CD4-positive, alpha-beta T cell treated with Interleukin-15 for 4 hours (primary cell): ENCODE measurements around the gene NTN3.
"Not testable (repeated sequence)": the region's sequence is repeated elsewhere in the genome, so short reads cannot be mapped to it uniquely, and the experiment has no call there.

Experiments used
- DNase-seq: peaks from one replicate; pipeline ENCODE4 v3.0.0-alpha.2; 2020; ENCODE audit warnings: low spot score

The NTN3 gene

DNA sequence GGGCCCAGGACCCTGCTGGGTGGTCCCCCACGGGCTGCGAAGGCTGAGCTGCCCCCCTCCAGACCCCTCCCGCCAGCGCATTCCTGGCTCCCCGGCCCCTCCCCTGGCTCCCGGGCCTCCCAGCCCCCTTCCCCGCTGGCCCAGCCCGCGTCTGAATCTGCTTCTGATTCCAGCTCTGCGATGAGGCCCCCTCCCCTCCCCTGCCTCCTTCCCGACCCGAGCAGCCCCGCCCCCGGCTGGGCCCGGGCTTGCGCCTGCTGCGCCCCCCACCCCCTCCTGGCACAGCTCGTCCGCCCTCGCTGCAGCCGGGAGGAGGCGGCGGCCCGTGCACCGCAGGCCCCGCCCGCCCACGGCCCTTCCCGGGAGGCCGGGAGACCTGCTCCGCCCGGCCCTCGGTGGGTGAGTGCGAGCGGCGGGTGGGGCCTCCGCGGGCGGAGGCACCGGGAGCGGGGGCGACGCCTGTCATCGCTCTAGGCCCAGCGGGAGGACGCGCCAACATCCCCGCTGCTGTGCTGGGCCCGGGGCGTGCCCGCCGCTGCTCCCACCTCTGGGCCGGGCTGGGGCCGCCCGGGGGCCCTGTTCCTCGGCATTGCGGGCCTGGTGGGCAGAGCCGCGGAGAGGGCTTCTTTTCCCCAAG lies at the start of gene NTN3:
Gene NTN3, plus strand, starts transcription at position 282 of the 637 bp plus-strand sequence. CDS start 405 bp downstream, outside the sequence.
- no peak for DNase-seq

DNA sequence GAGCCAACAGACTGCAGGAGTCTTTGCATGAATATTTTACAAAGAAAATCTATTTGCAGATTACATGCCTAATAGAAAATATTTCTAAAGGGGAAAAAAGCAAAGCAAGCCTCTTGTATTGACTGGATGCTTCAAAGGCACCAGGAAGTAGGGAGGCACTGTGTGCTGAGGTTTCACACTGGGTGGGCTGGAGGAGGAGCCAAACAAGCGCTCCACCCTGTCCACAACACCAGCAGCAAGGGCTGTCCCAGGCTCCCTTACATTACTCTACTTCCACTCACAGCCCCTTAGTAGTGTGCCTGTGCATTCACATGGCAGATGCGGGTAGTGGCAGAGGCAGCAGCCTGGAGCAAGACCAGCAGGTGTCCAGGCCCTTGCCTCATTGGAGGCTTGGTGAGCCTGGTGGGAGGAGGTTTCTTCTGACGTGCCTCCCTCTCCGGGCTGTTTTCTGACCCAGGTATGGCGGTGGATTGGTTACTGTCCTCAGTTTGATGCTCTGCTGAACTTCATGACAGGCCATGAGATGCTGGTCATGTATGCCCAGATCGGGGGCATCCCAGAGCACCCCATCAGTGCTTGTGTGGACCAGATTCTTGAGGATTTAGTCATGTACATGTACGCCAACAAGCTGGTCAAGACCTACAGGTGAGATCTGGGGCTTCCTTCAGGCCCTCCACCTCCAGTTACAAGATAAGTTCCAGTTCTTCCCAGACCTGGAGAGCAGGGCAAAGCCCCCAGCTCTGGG lies 48.8 kb upstream of the NTN3 start:
- no peak for DNase-seq

DNA sequence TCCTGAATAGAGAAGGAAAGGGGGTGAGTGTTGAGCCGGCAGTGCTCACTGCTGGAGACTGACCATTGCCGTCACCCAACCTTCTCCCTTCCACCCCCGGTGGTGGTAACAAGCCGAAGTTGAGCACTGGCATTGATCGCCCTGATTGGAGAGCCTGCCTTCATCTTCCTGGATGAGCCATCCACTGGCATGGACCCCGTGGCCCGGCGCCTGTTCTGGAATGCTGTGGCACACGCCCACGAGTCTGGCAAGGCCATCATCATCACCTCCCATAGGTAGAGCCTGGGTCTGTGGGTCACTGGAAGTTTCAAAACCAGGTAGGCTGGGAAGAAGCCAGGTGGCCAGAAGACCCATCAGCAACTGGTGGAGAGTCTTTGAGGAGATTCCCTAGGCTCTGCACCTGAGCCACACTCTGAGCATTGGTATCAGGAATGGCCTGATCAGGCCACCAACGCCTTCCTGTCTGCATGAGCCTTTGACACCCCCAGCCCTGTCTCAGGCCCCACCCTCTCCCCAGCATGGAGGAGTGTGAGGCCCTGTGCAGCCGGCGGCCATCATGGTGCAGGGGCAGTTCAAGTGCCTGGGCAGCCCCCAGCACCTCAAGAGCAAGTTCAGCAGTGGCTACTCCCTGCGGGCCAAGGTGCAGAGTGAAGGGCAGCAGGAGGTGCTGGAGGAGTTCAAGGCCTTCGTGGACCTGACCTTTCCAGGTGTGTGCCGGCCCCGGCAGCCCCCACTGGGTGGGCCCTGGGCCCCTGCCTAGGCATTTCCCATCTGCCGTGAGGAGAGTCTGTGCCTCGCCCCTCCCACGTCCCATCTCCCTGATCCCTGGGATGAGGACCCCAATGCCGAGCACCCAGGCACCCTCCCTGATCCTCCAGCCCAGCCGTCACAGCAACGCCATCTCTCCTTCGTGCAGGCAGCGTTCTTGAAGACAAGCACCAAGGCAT lies 46.8 kb upstream of the NTN3 start:
- no peak for DNase-seq

DNA sequence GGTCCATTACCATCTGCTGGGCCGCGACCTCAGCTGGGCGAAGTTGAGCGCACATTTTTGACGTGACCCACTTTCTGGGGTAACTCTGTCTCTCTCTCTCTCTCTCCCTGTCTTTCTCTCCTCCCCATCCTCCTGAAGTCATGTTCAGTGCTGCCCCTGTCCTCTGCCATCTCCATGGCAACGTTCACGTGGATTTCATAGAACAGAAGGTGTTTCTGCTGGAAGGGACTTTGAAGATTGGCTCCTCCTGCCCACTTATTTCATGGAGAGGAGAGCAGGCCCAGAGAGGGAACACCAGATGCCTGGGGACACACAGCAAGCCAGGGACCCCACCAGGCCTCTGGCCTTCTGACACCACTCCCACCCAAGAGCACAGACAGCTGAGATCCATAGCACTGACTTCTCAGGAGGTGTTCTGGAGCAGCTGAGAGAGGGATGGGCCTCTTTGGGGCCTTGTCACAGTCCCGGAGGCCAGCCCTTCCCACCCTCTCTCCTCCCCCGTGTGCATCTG lies 46.0 kb upstream of the NTN3 start:
- no peak for DNase-seq

DNA sequence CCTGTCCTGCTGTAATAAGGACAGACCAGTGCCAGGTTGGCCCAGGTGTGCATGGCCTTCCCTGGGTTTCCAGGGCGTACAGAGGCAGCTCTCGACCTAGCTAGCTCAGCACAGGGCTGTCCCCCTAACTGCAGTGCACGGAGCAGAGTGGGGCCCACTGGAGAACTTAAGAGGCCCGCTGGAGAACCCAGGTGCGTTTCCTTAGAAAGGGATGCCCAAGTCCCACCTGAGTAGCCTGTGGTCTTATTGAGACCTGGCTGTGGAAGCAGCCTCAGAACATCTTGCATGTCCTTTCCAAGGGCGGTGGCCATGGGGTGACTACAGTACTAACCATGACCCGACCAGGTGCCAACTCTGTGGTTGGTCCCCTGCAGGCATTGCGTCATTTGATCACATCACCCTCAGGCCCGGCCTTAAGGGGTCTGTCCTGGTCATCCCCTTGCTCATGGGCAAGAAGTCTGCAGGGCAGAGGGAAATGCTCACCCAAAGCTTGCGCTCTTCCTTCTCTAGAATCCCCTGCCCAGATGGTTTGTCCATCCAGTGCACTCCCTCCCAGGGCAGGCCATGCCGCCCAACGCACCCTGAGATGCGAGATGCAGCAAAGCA lies 45.2 kb upstream of the NTN3 start:
- DNase-seq, result no peak

DNA sequence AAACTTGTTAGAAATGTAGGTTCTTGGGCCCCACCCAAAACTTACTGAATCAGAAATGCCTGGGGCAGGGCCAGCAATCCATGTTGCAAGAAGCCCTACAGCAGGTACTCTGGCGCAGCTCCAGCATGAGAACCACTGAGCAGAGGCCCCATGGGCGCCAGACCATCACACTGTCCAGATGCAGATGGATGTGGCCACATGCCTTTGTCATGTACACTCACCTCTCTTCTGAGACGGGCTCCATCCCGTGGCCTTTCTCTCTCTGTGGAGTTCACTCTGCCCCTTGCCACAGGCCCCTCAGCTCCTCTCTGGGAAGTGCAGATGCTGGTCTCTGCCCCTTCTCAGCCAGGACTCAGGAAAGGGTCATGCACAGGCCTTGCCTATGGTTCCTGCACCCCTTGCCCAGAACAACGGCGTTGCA lies 44.1 kb upstream of the NTN3 start:
- DNase-seq, result no peak

DNA sequence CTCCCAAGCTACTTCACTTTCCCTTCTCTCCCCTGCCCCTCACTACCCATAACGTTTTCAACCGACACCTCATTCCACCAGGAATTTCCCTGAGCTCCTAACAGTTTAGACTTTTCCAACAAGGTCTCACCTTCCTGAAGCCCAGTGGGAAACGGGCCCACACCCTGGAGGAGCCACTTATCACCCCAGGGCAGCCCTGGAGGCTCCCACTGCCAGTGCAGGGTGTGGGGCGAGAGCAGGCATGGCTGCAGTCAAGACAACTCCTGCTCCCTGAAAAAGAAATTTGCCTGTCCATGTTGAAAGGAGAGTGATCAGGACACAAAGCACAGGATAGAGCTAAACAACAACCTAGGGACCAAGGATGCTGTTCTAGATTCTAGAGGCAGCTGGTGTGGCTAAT lies 43.6 kb upstream of the NTN3 start:
- DNase-seq, result no peak

DNA sequence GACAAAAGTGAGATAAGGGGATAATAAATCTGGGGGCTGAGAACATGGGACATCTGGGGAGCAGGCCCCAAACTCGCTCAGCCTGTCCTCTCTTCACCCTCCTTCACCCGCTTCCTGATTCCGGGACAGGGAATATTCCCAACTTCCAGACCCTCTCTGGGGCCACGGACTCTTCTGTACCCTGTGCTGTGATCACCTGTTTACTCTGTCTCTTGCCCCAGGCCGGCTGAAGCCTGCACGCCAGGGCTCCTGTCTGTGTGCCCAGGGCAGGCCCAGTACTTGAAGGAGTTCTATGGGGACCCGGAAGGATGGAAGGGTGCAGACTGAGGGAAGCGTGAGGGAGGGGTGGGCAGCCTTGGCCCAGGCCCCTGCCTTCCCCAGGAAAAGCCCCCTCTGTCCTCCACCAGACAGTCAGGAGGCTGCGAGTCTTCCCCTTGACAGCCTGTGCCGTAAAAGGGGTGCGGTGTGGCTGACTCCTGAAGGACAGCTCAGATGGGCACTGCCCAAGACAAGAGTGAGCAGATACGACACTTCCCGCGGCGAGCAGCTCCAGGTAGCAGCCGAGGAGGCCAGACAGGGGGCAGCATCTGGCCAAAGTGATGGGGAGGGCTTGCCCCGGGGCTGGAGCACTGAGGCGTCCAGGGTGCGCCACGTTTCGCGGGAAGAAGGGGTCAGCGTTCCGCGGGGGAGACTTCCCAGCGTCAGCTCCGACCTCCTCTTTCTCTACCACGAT lies 42.9 kb upstream of the NTN3 start:
- peak; percentile 4 for DNase-seq

DNA sequence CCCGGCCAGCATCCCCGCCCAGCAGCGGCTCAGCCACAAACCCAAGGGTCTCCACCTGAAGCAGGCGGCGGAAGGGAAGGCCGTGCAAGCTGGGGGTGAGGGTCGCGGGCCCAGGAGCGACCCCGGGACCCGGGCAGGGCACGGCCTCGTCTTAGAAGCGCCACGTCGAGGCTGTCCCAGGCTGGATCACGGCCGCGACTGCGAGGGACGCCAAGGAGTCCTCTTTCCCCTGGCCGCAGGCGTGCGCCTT lies 42.4 kb upstream of the NTN3 start:
- DNase-seq, result no peak

DNA sequence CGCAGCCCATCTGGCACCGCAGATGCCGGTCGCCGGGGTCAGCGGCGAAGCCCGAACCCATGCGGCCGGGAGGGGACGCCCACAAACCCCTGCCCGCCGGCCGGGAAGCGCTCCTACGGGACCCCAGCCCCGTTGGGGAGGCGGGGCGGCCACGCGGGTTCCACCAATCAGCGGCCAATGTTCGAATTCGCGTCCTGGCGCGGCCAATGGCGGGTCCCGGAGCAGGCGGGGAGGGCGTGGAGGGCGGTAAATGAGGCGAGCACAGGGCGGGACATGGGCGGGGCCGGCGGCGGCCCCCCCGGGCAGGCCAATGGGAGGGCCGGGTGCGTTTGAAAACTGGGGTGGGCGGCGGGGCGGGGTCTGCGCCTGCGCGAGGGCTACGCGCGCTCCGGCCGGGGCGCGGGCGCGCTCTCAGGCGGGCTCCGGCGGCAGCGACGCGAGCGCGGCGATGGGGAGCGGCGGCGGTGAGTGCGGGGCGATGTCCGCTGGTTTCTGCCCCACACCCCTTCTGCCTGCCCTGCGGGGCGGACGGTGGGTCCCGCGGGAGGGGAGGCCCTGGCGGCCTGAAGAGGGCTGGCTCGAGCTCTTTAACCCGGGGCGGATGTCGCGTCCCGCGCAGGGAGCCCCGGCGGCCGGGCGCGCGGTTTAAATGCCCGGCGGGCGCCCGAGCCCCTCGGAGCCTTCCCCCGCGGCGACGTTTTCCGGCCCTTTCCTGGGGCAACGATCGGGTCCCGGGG lies 41.9 kb upstream of the NTN3 start, which contains the start of gene CCNF:
Gene CCNF, plus strand, starts transcription at position 414 of the 737 bp plus-strand sequence. Its CDS starts 35 bp downstream, at position 449.
- peak; percentile 98 for DNase-seq

DNA sequence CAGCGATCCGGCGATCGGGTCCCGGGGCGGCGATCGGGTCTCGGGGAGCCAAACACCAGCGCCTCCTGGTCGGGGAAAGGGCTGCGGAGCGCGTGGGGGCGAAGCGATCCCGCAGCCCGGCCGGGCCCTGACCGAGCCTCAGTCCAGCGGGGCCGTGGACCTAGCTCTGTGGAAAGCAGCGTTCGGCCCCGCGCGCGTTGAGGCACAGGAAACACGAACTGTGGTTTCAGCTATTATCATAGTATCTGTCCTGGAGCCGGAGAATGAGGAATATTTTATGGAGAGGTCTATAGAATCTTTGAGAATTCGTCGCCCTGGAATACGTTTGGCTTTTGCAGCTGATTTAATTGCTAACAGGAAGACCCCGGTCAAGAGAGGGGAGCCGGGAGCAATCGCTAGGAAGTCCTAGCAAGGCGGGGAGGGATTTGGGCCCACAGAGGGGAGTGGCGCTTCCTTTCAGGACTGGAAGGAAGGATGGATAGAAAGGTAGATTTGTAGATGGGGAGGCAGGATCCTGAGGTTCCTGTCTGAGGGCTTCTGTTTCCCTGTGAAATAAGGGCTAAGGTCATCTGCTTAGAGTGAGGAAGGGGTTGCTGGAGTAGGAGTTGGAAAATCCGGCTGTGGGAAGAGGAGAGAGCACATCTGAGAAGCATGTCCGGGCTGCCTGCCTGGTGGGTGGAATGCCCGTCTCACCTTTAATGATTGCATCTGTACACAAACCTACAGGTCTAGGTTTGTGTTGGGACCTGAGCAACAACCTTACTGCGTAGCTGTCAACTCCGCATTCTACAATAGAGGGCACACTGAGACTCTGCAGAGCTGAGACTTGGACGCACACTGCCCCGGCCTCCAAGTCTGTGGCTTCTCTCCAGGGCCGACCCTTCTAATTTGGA lies 41.1 kb upstream of the NTN3 start:
- peak; percentile 30 for DNase-seq

DNA sequence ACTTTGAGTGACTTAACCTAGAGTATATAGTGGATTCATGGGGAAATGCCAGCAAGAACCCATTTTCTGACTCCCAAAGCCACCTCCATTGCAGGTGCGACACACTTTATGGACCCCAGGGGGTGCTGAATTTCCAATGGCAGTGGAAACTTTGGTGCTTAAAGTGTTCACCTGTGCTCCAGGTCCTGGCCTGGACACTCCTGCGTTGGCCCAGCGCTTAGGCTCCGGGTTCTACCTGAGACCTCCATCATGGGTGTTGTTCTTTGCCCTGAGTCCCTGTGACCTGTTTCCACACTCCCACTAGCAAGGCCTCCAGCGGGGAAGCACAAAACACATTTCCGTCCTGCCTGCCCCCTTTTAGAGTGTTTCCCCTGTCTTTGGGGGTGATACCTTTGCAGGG lies 38.8 kb upstream of the NTN3 start:
- DNase-seq, result no peak

DNA sequence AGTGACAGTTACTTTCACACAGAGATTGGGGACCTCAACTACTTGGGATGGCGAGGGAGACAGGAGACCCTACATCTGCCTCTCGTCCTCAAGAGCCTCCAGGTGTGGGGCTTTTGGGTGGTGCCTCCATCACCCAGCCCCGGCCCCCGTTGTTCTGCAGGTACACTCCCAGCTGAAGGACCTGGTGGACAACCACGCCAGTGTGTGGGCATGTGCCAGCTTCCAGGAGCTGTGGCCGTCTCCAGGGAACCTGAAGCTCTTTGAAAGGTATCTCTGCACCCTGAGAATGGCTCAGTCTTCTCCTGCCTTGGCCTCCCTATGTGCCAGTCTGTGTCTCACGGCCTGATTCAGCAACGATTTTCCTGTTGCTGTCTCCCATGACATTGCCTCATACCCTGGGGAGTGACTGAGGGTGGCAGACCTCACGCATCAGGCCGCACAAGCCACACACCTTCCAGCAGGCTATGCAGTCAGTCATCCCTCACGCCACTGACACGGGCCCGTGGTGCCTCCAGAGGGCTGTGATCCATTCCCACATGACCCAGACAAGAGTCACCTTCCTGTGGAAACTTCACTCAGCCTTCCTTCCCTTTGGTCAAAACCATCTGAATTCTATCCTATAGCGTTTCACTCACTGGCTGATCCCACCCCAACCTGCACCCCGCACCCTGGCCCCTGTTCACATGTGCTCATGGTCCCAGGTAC lies 38.1 kb upstream of the NTN3 start:
- DNase-seq, result no peak

DNA sequence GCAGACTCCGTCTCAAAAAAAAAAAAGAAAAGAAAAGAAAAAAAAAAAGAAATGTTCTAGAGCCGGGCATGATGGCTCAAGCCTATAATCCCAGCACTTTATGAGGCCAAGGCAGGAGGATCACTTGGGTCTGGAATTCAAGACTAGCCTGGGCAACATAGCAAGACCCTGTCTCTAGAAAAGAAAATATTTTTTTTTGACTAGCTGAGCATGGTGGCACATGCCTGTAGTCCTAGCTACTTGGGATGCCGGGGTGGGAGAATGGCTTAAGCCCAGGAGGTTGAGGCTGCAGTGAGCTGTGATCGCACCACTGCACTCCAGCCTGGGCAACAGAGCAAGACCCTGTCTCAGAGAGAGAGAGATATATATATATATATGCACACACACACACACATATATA lies 35.9 kb upstream of the NTN3 start:
- not testable (repeated sequence) for DNase-seq

DNA sequence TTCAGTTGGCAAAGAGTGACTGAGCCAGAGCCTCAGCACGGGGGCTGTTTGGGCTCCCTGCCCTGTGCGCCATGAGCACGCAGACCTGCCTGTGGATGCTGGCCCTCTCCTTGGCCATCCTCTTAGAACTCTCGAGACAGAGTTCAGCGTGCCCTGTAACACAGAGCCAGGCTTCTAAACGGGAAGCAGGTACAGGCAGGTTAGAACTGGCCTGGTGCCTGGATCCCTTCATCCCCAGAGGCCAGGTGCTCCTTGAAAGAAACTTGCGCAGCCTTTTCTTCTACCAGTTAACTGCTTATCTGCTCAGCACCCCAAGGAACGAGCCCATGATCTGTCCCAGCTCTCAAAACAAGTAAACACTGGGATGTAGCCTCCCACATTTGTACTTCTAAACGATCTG lies 35.0 kb upstream of the NTN3 start:
- DNase-seq, result no peak

DNA sequence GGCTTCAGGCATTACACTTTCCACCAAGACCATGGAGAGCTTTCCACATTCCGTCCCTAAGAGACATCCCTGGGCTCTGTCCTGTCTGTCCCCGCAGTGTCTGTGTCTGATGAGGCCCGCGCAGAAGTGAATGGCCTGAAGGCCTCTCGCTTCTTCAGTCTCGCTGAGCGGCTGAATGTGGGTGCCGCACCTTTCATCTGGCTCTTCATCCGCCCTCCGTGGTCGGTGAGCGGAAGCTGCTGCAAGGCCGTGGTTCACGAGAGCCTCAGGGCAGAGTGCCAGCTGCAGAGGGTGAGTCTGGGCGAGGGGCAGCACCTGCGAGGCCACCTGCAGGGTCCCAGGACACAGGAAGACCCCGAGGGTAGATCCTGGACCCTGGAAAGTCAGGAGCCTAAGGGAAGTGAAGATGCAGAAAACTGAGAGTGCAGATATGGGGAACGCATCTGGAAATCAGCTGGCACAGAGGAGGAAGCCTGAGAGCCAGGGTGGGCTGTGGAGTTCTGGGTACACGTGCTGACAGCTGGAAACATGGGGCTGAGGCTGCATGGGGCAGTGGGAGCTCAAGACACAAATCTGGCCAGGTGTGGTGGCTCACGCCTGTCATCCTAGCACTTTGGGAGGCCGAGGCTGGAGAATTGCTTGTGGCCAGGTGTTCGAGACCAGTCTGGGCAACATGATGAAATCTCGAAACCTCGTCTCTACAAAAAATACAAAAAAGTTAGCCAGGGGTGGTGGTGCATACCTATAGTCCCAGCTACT lies 33.9 kb upstream of the NTN3 start:
- DNase-seq, result no peak

DNA sequence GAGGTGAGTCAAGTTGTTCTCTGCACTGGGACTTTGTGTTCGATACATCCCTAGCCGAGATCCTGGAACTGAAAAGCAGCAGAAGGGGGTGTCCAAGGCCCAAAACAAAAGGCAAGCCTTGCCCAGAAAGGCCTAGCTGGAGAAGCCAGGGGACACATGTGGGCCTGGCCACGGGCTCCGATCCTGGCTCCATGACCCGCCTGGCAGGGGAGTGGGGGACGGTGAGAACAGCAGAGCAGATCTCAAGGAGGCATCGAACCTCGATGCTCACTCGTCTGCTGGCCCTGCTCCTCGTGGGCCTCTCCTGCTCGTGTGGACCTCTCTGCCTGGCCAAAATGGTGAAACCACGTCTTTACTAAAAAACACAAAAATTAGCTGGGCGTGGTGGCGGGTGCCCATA lies 33.0 kb upstream of the NTN3 start:
- no peak for DNase-seq

DNA sequence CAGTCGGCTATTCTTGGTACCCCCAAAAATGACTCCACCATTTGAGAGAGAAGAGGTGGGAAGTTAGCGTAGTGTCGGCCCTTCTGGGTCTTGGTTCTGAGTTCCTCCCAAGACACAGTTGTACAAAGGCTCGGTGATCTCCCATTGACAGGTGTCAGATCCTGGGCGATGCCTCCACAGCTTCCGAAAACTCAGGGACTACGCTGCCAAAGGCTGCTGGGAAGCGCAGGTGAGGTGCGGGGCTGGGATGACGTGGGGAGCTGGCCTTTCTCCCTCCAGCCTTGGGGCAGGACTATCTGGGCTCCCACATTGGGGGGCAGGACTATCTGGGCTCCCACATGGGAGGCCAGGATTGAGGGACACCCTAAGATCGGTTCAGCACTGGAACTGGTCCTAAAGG lies 31.5 kb upstream of the NTN3 start:
- DNase-seq, result no peak
